Measurements from ENCODE around the gene HS3ST2. TPM values are rescaled to one million over a fixed set of nuclear protein-coding genes. Genes with fewer than 3 reads are reported as not detected.

Gene HS3ST2
- total and polyA plus RNA-seq, 2 of the 8 experiments (the other 6 are each of a cell fraction or from before 2014, with no cell fraction given), result 1.7 to 3.7 TPM

- Histone ChIP-seq H2BK20ac (ENCODE audit: low read length) (no peak overlapping the region), H3K36me3 (ENCODE audit: control insufficient read depth in 2 of 4, insufficient read depth in 4 of 4, low read length in 3 of 4) (no peaks in the 10 kb centered on the region), H4K8ac (ENCODE audit: extremely low read depth, insufficient read depth, low read length) (no peak overlapping the region), H4K91ac (replicated peaks; ENCODE audit: insufficient read length, low read length) (no peak overlapping the region), H2BK5ac (ENCODE audit: low read depth, low read length) (no peak overlapping the region), H3K23me2 (ENCODE audit: low read depth, low read length) (no peaks in the 10 kb centered on the region; the same call in 1 of the 2 replicates), H3K18ac (ENCODE audit: extremely low read depth, low read length) (no peak overlapping the region), H3K9ac (replicated peaks in 1 of 4; ENCODE audit: extremely low read depth in 1 of 4, low read depth in 3 of 4, low read length in 3 of 4) (no peak overlapping the region), H2BK120ac (replicated peaks; ENCODE audit: low read depth, low read length) (no peak overlapping the region), H4K5ac (ENCODE audit: insufficient read length, low read depth, low read length) (no peak overlapping the region), H3K27me3 (replicated peaks in 1 of 4; ENCODE audit: control insufficient read depth in 3 of 4, extremely low read depth in 1 of 4, insufficient read depth in 3 of 4, low read length in 3 of 4) (no peaks in the 10 kb centered on the region), H2BK12ac (ENCODE audit: low read depth, low read length) (no peak overlapping the region), H2BK15ac (ENCODE audit: low read length) (no peak overlapping the region), H3K23ac (ENCODE audit: insufficient read length) (no peak overlapping the region), H4K20me1 (replicated peaks in 1 of 2; ENCODE audit: control insufficient read depth in 1 of 2, insufficient read depth in 2 of 2, low read length in 2 of 2) (no peaks in the 10 kb centered on the region), H3K4me2 (ENCODE audit: insufficient read depth in 1 of 2, low read depth in 2 of 2, low read length in 2 of 2) (no peak overlapping the region), H2AK5ac (ENCODE audit: low read depth, low read length) (no peak overlapping the region), H3K4me3 (ENCODE audit: extremely low read depth in 1 of 4, insufficient read depth in 2 of 4, low read depth in 3 of 4, low read length in 4 of 4) (no peak overlapping the region), H3K4me1 (replicated peaks in 1 of 4; ENCODE audit: control insufficient read depth in 3 of 4, insufficient read depth in 4 of 4, low read length in 3 of 4) (peaks cover 0 to 5% (median 5%) of the 10 kb centered on the region in 4 experiments; a peak in 4 of 7 replicates), H3K4ac (replicated peaks; ENCODE audit: insufficient read length, low read depth, low read length) (no peak overlapping the region), H3K9me3 (ENCODE audit: insufficient read depth in 2 of 2, low read depth in 1 of 2, low read length in 1 of 2) (no peaks in the 10 kb centered on the region), H3K56ac (replicated peaks; ENCODE audit: insufficient read length, low read depth, low read length) (no peak overlapping the region), H2AFZ (ENCODE audit: low read length) (no peak overlapping the region), H3K79me2 (ENCODE audit: control insufficient read depth in 1 of 2, insufficient read depth in 2 of 2, low read length in 2 of 2) (no peaks in the 10 kb centered on the region), H3K79me1 (ENCODE audit: low read depth, low read length) (no peaks in the 10 kb centered on the region), H3K14ac (ENCODE audit: insufficient read length) (no peak overlapping the region), H3K27ac (ENCODE audit: low read depth, low read length) (no peak overlapping the region)
- TF ChIP-seq HDAC2 (IDR thresholded peaks at IDR 0.05; ENCODE audit: borderline replicate concordance in 1 of 2, low read depth in 2 of 2, low read length in 2 of 2), result no peak
- no peak for TF ChIP-seq CBX8 (IDR thresholded peaks at IDR 0.05; ENCODE audit: borderline replicate concordance, low read depth, low read length)
- TF ChIP-seq RXRA (IDR thresholded peaks at IDR 0.05; ENCODE audit: insufficient read depth, low read depth, low read length), result no peak
- no peak for TF ChIP-seq SP1 (IDR thresholded peaks at IDR 0.05; ENCODE audit: low read depth, low read length)
- no peak for TF ChIP-seq E2F6 (IDR thresholded peaks at IDR 0.05)
- TF ChIP-seq RBBP5 (IDR thresholded peaks at IDR 0.05; ENCODE audit: borderline replicate concordance, low read depth, low read length), result no peak
- TF ChIP-seq SUZ12 (IDR thresholded peaks at IDR 0.05; ENCODE audit: low read length), result no peak
- ChIA-PET CTCF (ENCODE audit: partially characterized antibody) (interaction anchor here (1.1 to 2.6 kb wide), 2 partner anchors 15 to 43 kb away, joined by 3 to 11 read pairs; no protein-coding TSS in a partner anchor), POLR2A (ENCODE audit: partially characterized antibody) (no interaction called here)
- FAIRE-seq (no peak), DNase-seq (ENCODE audit: low read depth in 1 of 2, low spot score in 2 of 2) (no peak)
- 100% methylated on average over 2 of the region's 2 CpGs; no CpG with 5 or more reads in 1 of the 2 experiments for WGBS, 2 experiments (ENCODE audit: extremely low coverage in 1 of 2, insufficient coverage in 1 of 2, insufficient read length in 1 of 2, insufficient replicate concordance in 2 of 2, low coverage in 1 of 2, low lambda C conversion rate in 2 of 2, missing lambda C conversion rate in 1 of 2)
These were observed 128.1 kb downstream of the HS3ST2 start for GRCh38 chr16:22941970-22942501.
